NCI-H2196 treated with DMSO at 0.1 percent for 48 hours (cell line): ENCODE data around the gene SDHB.

ENCODE experiments used
- DNase-seq: peaks from one replicate; lab custom pipeline; 2025; ENCODE audit not compliant: unreplicated experiment; lab: John Stamatoyannopoulos, UW

The SDHB gene

DNA sequence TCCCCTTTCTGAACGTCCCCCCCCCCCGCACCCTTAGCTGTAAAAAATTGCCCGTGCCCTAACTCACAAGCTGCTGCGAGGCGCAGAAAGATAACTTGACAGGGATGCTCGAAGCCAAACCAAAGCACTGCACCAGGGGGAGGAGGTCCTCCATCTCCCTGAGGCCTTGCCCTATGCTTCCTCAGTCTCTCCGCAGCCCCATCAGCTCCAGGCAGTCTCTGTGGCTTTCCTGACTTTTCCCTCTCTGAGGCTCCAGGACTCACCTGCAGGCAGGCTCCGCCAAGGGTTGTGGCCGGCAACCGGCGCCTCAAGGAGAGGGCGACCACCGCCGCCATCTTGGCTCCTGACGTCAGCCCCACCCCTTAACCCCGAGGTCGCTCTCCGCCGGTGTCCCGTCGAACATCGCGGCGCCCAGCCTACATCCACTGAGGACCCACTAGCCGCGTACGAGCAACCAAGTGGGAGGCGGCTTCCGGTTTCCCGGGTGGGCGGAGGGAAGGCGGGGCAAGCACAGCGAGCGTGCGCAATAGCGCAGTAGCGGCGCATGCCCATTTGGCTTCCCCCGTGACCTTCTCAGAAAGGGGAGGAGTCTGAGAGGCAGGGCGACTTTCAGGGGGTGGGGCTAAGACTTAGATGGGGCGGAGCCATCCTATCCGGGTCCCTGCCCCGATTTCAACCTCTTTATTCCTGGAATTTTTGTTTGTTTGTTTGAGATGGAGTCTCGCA, at the start of gene SDHB:
Gene SDHB, minus strand, starts transcription at position 348 of the 726 bp plus-strand sequence. Its CDS starts 13 bp downstream, at position 335.
- DNase-seq, result peak; percentile 98

DNA sequence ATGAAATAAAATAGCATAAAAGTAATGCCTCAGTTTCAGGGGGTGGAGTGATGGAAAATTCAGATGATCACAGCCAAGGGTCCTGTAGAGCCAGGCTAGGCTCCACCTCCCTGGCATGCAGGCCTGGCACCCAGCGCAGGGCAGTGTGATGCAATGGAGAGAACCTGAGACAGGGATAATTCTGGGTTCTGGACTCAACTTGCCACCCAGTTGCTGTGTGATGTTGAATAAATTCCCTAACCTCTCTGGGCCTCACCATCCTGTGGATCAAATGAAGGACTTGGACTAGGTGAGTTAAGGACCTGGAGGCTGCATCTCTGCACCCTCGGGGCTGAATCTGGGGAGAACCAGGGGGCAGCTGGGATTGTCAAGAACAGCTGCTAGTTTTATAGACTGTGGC, 48.4 kb upstream of the SDHB start:
- DNase-seq, result no peak

DNA sequence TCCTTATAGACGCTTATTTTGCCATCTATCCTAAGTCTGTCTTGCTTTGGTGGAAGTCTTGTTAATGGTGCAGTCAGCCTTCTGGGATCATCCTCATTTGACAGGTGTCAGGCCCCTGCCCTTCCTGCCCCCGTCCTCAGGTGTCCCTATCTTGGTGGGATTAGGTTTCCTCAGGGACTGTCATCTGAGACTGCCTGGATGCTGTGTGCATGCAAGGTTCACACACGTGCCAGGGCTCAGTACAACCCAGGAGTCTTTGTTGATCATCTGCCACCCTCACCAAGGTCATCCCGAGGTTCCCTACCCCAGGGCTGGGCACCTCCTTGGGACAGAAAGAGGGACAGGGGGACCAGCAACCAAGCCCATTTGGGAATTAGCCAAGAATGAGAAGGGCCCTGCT, 47.4 kb upstream of the SDHB start:
- DNase-seq, result no peak

DNA sequence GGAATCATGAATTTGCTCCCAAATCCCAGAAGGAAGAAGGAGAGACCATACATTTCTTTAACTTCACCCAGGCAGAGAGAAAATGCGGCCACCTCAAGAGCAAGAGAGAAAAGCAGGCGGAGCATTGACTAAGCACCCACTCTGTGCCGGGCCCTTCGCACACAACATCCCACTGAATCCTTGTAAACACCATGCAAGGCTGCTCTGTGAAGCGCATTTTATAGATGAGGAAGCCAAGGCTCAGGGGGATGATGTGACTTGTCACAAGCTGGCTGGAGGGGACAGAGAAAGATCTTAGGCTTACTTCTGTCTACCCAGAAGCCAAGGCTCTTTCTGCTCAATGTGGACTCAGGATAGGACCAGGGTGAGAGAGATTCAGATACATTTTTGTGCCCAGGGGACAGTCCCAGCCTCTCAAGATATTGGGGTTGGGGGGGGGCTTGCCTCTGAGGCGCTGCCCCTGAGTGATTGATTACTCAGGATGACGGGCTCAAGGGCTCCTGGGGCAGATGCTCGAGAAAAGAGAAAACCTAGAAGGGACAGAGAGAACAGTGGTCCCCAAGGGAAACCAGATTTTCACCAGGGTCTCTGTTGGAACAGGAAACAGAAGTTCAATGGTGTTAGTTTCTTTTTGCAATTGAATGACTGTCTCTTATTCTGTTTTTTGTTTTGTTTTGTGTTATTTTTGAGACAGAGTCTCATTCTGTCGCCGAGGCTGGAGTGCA, 45.9 kb upstream of the SDHB start:
- DNase-seq, result no peak

DNA sequence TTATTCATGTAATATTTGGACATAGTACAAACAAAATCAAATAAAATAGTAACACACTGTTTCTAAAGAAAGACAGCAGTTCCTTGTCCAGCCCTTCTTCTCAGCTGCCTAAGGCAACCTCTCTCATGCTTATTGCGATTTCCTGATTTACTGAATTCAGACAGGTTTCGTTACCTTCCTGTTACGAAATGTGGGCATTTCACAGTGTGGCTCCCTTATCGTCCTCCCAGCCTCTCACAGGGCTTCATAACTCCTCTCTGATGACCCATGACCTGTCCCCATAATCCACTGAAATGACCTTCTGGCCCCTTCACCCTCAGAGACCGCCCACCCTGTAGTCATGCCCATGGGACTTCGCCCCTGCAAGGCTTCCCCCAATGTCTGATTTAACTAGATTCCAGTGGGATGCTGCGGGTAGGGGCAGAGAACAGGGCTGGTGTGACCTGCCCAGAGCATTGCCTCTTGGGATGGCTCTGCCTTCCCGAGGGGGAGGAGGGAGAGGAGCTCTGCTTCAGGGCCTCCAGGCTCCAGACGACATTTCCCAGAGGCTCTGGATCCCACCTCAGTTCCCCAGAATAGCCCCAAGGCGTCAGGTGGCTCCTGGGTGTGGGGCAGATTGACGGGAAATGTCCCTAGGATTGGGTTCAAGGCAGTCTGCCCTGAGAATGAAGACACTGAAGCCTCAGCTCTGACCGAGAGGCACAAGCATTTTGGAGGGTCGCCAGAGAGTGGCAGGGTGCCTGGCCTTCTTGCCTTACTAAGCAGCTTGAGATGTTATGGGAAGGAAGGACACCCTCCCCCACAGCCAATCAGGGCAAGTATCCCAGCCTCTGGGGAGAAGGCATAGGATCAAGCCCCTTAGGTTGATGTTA, 44.9 kb upstream of the SDHB start:
- DNase-seq, result no peak

DNA sequence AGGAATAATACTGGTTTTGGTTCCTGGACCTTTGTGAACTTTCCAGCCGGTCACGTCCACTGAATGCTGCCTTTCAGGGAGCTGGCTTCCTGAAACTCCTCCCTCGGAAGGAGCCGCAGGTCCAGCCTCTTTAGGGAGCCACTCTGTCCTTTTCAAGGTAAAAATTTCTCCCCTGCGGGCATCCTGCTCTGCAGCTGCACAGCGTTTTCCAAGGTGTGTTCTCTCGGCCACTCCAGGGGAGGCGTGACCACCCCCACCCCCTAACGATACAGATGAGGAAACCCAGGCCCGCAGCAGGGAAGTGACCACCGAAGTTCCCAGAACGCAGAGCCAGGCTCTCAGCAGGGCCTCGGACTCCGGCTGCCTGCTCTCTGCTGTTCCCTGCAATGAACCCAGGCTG, 44.0 kb upstream of the SDHB start:
- DNase-seq, result no peak

DNA sequence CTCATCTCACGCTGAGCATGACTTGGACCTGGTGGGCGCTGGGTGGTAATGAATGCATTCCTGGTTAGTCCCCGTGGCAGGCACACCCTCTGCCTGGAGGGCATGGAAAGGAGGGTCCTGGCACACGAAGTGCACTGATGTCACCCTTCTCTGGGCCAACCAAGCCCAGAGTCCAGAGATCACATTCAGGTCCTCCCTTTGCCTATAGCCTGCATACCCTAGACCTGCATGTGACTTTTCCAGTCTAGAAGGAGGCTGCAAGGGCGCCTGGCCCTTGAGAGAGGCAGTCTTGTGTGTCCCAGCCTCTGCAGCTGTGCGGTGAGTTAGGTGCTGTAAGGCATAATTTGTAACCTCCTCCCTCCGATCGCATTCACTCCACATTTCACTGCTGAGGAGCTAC, 43.3 kb upstream of the SDHB start:
- DNase-seq, result no peak

DNA sequence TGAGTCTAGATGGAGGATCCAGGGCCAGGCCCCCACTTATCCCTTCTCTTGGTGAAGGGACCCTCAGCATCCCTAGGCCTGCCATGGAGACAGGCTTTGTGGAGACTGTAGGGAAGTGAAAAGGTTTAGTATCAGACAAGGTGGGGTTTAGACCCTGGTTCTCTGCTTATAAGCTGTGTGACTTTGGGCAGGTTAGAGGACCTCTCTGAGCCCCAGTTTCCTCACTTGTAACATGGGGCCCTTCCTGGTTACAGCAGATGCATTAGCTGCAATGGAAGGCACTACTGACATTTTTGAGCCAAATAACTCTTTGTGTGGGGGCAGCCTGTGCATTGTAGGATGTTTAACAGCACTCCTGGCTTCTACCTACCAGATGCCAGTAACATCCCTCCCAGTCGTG, 42.8 kb upstream of the SDHB start:
- DNase-seq, result no peak

DNA sequence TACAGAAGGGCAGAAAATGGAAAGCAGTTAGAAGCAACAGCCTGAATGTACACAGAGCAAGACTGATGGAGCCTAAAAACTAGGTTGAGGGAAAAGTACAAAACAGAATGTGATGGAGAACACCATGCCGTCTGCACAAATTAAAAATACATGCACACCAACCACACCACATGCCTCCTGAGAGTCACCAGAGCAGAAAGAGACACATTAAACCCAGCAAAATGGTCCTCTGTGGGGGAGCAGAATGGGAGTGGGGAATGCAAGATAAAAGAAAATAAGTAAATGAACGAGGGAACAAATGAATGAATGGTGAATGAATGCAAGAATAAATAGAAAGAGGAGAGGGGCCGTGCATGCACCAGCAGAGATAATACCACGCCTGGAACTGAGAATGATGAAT, 41.3 kb upstream of the SDHB start:
- no peak for DNase-seq

DNA sequence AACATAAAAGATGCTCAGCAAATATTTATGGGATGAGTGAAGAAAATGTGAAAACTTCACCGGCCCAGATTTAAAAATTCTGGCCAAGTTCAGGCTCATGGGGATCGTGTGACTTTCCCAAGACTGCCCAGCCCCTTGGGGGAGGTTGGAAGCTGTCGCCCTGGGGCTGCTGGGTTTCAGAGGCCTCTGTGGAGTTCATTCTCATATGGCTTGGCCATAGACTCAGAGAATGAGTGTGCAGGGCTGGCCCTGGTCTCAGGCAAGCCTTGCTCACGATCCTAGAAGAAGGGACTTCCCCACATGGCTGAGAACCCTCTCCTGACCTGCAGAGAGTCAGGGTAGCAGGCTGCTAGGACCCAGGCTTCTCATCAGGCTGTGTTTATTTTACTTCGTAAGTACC, 40.8 kb upstream of the SDHB start:
- DNase-seq, result no peak

DNA sequence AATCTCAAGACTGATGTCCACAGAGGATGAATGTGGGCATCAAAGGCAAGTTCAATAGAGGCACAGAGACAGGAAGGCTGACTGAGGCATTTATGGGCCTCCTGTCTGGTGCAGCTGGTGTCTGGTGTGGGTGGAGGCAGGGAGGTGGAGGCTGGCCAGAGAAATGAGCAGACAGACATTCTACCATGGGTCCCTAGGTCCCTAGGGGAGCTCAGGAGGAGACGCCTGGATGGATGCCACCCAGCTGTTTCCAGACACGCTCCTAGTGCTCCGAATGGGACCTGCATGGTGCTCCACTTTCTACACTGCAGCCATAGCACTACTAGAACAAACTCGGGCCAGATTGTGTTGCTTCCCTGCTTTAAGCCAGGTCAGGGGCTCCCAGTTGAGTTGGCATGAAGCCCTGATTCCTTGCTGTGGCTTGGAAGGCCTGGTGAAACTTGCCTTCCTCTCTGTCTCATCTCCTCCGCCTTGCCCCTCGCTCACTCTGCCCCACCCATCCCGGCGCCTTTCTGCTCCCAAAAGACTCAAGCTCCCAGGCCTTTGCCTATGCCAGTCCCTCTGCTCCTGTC, 40.1 kb upstream of the SDHB start:
- no peak for DNase-seq

DNA sequence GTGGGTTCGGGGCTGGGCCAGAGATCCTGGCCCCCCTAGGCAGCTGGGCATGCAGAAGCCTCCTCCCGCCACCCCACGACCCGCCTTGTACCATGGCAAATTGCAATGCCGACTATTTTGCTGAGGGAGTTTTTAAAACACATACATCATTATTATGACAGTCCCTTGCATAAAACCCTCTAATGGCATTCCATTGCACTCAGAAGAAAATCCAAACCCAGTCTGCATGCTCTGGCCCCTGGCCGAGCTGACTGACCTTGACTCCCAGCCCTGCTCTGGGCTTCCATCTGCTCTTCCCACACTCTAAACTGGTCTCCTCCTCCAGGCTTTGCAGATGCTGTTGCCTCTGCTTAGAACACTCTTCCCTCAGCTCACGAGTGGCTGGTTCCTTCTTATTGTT, 37.4 kb upstream of the SDHB start:
- no peak for DNase-seq

DNA sequence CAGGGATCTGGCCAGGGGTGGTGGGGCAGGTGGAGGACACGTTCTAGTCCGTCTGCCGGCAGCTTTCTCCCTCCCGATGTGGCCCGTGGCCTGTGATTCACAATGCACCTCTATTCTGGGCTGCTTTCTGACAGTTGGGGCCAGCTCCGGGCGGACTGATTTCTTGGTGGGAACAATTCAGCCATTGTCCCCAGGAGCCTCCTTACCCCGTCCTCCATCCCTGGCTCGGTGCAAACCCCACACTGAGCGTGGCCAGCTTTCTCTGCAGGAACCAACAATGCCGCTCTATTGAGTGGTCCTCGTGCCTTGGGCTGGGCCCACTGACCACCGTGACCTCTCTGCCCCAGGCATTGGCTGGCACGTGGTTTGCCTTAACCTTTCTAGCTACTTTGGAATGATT, 35.7 kb upstream of the SDHB start:
- DNase-seq, result no peak

DNA sequence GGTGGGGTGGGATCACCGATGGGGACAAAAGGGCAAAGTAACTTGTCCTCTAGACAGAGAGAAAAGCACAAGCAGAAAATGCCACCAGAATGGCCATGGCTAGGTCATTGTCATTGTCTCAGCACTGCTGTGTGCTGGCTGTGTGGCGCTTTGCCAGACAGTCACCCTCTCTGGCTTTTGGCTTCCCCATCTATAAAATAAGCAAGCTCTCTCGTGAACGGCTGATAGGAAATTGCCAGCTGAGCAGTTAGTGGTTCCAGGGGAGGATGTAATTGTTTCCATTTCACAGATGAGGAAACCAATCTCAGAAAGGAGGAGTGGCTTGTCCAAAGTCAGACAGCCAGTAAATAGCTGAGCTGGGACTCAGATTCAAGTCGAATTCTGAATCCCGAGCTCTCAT, 32.9 kb upstream of the SDHB start:
- no peak for DNase-seq

DNA sequence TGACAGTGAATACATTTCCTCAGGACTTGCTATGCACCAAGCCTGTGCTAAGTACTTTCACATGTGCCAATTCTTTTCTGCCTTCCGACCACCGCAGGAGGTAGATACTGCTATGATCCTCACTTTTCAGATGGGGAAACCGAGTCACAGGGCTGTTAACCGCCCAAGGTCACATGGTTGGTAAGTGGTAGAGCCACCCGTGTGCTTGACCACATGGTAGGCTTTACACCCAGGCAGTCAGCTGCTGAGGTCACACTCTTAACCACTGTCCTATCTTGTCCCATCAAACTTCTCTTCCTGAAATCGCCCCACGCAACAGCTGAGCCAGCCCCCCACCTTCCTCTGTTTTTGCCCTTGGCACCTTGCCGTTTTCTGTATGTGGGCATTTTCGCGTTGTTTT, 31.0 kb upstream of the SDHB start:
- DNase-seq, result no peak

DNA sequence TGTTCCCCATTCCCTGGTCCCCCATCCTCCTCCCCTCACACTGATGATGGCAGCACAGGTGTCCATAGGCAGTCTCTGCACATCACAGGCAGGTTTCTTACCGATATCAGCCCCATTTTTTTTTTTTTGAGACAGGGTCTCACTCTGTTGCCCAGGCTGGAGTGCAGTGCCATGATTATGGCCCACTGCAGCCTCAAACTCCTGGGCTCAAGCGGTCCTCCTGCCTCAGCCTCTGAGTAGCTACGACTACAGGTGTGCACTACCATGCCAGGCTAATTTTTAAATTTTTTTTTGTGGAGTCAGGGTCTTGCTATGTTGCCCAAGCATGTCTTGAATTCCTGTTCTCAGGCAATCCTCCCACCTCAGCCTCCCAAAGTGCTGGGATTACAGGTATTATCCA, 28.9 kb upstream of the SDHB start:
- DNase-seq, result no peak

DNA sequence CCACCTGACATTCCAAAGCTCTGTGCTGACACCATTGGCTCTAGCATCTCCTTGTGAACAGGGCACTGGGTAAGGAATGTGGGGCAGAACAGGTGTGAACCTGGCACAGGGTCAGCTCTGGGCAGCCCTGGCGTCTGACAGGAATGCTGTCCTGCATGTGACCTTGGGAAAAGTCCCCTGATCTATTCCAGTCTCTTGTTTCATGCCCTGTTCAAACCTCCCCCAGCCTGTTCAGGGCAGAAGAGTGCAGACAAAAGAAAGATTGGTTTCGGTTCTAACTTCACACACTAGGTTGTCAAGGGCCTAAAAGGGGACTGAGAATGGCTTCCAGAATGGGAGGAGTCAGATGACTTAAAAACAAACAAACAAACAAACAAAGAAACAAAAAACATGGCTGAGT, 27.6 kb upstream of the SDHB start:
- DNase-seq, result no peak

DNA sequence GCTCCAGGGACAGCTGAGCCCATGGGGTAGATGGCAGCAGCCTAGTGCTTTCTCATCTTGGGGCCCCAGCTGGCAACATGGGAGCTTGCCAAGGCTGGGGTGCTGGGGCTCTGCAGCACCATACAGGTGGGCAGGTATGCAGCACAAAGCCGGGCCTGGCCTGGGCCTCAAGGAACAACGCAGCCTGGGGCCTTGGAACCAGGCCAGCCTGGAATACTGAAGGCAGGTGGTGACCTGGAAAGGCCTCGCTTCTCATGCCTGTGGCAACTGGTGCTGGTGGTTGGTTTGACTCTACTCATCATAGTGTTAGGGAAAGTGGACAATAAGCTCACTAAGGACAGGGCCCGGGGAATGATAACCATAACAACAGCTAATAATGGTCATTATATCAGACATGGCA, 27.0 kb upstream of the SDHB start:
- no peak for DNase-seq

DNA sequence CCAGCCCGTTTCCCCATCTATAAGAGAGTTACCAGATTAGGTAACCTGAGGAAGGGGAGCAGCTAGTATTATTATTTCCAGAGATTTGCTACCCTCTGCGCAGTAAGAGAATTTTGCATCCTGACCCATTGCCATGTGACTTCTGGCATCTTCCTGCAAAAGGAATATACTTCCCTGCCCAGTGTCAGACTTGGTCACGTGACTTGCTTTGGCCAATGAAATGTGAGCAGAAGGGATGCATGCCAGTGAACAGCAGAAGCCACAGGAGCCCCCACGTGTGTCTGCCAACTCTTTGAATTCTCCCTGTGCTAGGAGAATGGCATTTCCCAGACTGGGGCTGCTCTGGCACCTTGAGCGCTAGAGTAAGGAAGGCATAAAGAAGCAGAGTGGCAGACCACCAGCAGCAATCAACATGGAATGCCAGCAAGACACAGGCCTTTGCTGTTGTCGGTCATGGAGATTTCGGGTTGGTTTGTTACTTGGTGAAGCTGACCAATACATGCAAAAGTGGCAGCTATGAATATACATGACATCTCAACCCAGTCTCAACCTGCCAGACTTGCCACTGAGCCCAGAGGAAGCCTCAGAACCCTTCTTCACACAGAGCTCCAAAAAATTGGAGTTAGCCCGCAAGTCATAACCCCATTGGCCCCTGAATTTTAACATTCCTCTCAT, 26.4 kb upstream of the SDHB start:
- DNase-seq, result no peak

DNA sequence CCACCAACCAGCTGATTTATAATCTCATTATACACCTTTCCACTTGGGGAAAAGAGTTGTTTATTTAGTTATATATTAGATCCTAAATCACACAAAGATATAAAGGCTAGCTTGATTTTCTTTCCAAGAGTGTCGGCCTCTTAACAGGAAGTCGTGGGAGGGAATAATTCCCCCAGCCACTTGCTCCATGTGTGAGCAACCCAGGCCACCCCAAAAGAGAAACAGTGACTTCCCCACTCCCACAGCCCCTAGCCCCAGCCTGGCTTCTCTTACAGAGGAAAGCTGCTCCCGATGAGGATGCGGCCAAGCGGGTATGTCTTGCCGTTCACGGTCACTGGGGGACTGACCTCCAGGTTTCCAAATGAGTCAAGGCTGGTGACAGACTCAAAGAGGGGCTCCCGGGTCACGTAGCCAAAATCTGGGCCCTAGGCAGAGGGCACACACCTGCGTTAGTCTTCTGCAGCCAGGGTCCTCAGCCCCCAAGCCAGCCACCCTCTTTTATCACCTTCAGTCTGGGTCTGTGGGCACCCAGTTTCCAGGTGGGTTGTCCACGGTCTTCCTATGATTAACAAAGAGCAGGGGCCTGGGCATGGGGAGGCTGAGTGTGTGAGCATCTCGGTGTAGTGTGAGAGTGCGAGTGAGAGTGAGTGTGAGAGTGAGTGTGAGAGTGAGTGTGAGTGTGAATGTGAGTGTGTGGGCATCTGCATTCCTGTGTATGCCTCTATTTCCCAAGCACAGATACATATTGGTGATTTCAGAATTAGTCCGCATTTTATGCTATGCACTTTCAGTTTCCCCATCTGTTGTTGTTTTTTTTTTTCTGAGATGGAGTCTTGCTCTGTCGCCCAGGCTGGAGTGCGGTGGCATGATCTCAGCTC, 25.4 kb upstream of the SDHB start:
- DNase-seq, result no peak
